HG03342 (cell line): ENCODE results near the gene ZC3H8.
A peak's percentile ranks its signal among the peaks of the same experiment; 100 is the strongest.
"Not testable (repeated sequence)": the region's sequence is repeated elsewhere in the genome, so short reads cannot be mapped to it uniquely, and the experiment has no call there.

Experiments
- ATAC-seq: cut with Tn5 transposase; IDR thresholded peaks from one replicate; pipeline ENCODE4 v1.9.1; 2021; ENCODE audit warnings: mild to moderate bottlenecking, moderate library complexity; ENCODE audit not compliant: unreplicated experiment

The ZC3H8 gene

GRCh38 chr2:112254466-112255240, at the start of gene ZC3H8:
TSS of gene ZC3H8 (minus strand) at chr2:112255042. CDS start at chr2:112254981, 61 bp downstream.
- ATAC-seq, result peak; percentile 87

- ATAC-seq, result no peak
Observed at GRCh38 chr2:112304298-112304941, 49.6 kb upstream of the ZC3H8 start.

- ATAC-seq, result no peak
Observed at GRCh38 chr2:112301973-112302372, 47.1 kb upstream of the ZC3H8 start.

DNA sequence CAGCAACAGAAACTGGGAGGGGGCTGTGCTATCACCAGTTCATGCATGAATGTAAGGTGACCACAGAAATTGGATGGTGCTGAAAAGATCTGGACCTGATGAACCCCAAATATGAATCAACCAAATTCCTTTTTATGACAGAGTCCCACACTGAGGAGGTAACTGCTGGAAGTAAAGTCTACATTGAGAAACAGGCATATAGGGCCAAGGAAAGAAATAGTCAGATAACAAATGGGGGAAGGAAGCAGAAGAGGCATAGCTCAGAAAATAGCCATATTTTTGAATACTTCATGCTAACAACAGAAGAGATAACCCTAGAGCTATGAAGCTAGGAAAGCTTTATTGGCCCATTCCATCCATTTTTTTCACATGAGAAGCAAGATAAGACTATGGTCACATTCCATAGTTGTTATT, 46.3 kb upstream of the ZC3H8 start:
- ATAC-seq, result no peak

DNA sequence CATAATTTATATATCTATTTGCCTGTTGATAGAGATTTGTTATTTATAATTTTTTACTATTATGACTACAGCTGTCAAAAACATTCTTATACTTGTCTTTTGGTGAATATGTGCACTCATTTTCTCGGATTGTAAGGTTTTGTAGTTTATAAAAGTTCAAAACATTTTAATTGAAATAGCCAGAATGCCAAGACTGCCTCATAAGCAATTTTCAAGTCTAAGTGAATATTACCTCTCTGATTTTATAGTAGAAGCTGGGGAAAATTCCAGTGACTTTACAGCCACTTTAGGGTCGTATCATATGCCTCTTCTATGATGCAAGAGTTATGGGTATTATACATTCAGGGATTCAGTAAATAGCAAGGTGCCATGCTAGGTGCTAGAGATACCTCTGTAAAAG, 41.6 kb upstream of the ZC3H8 start:
- ATAC-seq, result no peak

- ATAC-seq, result no peak
Observed at GRCh38 chr2:112295407-112296078, 40.7 kb upstream of the ZC3H8 start.

DNA sequence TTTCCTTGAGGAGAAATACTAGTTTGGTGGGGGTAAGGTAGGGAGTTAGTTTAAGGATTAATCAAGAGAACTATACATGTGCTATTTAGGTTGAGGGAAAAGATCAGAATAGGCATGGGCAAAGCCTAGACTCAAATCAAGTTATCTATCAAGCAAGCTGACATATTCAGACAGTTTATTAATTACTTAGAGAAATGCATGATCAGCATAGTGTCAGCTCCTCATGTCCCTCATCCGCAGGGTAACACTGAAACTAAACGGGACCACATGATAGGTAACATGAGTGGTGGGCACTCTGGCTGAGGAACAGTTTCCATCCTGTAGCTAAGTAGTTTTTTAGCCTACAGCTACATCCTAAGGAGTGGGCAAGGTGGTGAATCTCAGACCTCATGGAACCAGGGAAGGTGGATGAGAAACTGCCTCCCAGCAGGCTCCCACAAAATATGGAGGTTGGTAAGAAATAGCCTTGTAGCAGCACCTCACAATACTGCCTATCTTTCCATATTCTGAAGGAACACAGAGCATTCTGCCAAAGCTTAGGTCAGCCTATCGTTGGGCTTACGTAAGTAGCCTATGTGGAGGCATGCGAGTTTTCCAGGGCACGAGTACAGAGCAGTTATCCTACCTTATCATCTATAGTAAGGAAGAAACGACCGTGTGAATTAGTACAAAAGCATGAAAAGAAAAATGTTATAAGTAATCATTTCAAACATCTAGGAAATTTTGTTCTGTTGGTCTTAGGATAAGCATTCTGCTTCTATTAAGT, 39.0 kb upstream of the ZC3H8 start:
- ATAC-seq, result no peak

DNA sequence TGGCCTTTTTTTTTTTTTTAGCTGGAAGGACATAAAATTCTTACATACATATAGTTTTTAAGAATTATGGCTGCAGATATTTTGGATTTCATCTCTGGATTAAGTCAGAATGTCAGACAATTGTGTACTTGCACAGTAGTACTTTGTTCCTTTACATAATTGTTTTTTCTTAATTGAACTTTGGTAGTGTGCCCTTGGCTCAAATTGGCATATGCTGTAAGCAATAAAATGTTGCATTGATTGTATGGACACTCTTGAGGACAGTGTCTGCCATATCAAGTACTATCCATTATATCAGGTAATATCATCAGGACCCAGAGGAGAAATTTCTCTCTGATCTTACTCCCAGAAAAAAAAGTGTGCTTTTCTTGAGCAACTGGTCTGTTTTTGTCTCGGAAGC, 35.8 kb upstream of the ZC3H8 start:
- ATAC-seq, result no peak

DNA sequence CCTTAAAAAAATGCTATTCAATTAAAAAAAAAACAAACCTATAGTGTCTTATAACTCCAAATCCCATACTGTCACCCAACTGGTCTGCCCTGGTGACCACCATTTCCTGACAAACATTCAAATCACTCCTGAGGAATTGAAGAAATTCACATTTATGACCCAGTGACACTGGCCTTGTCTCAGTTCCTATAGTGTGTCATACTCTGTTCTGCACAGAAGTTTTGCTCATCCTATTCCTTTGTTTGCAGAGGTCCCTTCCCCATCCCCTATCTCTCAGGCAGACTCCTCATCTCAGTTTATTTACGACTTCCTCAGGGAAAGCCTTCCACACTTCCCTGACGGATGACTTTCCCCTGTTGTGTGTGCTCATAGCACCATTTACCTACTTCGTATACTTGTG, 35.2 kb upstream of the ZC3H8 start:
- no peak for ATAC-seq

DNA sequence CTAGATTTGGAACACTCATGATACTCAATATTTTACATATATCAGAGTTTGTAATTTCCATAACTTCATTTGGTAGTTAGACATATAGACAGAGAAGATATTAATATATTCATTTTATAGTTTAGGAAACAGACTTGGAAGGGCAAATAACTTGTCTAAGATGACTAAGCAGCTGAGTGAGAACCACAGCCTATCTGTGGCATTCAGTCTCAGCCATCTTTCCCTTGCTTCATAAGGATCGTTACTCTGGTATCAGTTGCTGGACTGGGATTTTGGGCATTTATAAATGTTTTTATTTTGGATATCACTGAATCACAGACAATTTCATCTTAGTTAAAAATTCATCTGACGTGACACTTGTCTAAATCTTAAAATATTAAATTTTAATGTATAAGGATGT, 28.7 kb upstream of the ZC3H8 start:
- ATAC-seq, result not testable (repeated sequence)

- ATAC-seq, result not testable (repeated sequence)
Observed at GRCh38 chr2:112282066-112282465, 27.2 kb upstream of the ZC3H8 start.

DNA sequence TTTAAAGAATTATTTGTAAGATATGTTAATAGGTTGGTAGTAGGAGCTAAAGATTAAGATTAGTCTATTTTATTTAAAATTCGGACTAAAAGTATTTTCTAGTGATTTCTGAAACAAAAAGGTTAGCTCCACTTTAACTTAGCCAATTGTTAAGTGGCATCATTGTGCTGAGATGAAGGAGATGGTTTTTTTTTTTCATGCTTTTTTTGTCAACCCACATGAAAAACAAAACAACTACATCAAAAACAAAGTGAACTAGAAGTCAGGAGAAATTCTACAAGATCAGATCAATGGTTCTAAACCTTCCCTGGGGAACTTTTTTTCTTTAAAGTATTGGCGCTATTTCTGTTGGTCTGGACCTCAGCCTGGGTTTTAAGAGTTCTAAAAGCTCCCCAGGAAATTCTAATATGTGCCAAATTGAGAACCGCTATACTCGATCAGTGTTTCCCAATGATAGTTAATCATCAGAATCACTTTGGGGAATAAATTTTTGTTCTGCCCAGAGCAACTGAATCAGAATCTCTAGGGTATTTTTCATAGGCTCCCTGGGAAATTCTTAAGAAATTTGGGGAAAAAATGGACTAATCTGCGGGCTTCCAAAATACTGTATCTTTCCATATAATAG, 22.9 kb upstream of the ZC3H8 start:
- ATAC-seq, result no peak

GRCh38 chr2:112276954-112277353, 22.1 kb upstream of the ZC3H8 start:
- no peak for ATAC-seq

- peak; percentile 55 for ATAC-seq
Observed at GRCh38 chr2:112275887-112276773, 21.3 kb upstream of the ZC3H8 start.

- peak; percentile 94 for ATAC-seq
Observed at GRCh38 chr2:112275311-112275886, 20.6 kb upstream of the ZC3H8 start, which contains the start of gene ZC3H6. TSS of gene ZC3H6 (plus strand) at chr2:112275597. CDS start at chr2:112275995, 398 bp downstream.

GRCh38 chr2:112273349-112273748, 18.5 kb upstream of the ZC3H8 start:
- no peak for ATAC-seq

GRCh38 chr2:112272669-112273068, 17.8 kb upstream of the ZC3H8 start:
- ATAC-seq, result no peak

GRCh38 chr2:112268547-112268946, 13.7 kb upstream of the ZC3H8 start:
- ATAC-seq, result no peak

DNA sequence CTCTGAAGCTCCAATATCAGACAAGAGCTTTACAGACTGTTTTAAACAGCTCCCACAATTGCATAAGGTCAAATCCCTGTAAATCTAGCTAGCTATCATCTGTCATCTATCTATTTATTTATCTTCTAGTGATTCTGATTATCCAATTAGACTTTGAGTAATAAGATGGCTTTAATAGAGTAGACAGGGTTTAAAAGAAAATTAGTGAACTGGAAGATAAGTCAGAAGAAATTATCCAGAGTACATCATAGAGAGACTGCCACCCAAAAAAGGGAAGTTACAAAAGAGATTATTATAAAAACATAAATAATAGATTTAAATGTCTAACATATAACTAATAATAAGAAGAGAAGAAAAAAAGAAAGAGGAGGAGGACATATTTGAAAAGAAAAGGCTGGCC, 8.0 kb upstream of the ZC3H8 start:
- ATAC-seq, result no peak
